HG02610 (cell line): ENCODE measurements around the gene POMGNT1.

ENCODE experiments used
- ATAC-seq: cut with Tn5 transposase; IDR thresholded peaks from one replicate; pipeline ENCODE4 v1.9.1; 2021; ENCODE audit warnings: mild to moderate bottlenecking, moderate library complexity; ENCODE audit not compliant: unreplicated experiment

The POMGNT1 gene

GRCh38 chr1:46183926-46184557 lies 14.2 kb downstream of the POMGNT1 start:
- no peak for ATAC-seq

- ATAC-seq, result no peak
Measured at GRCh38 chr1:46183079-46183847, 15.0 kb downstream of the POMGNT1 start.

DNA sequence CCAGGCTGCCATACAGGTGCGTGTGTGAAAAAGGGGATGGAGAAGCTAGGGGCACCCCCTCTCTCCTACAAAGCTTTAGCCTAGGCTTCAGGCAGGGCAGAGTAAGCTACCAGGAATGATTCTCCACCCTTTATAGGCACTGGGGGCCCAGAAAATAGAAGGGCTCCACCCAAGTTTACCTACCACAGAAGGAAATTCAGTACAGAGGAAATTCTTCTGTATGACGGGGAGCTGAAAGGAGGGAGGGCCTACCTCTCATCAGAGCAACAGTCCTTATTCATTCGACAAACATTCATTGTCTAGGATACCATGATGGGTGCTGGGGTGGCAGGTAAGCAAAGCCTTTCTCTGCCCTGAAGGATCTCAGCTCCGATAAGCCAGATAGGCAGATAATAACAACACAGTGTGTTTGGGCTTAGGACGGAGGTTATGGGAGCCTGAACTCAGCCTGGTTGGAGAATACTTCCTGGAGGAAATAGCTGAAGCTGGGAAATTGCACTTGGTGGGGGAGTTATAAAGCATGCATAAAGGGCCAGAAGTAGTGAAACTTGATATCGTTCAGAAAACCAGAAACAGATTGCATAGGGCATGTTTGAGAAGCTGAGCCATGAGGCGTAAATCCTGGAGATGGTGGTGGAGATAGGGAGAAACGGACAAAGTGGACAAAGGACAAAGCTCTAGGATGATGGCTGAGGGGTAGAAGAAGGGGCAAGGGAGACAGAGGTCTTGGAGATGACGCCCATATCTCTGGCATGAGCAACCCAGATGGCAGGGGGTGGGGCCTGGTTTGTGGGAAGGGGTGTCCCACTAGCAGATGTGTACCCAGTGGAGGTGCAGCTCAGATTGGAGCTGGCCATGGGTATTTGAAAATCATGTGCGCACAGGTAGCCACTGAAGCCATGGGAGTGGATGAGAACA lies 16.6 kb downstream of the POMGNT1 start:
- ATAC-seq, result no peak

DNA sequence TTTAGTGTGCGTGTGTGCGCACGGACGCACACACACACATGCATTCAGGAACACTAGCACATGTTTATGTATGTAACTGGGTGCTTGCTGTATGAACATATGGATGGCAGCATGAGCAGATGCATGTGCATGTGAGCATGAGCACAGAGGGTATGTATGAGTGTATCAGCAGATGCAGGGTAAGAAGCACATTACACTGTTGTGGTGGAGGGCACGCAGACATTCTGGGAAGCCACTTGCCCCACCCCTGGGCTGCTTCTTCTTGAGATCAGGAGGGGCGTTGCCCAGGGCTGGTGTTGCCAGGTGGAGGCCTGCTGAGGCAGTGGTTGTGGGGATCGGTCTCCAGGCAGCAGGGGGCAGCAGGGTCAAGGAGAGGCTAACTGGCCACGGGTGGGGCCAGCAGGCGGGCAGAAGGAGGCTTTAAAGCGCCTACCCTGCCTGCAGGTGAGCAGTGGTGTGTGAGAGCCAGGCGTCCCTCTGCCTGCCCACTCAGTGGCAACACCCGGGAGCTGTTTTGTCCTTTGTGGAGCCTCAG lies 18.1 kb downstream of the POMGNT1 start:
- ATAC-seq, result no peak

- ATAC-seq, result peak; percentile 62
Measured at GRCh38 chr1:46179138-46180081, 18.8 kb downstream of the POMGNT1 start.

GRCh38 chr1:46176211-46176865 lies 21.9 kb downstream of the POMGNT1 start, which contains the start of gene P3R3URF:
P3R3URF (minus strand) TSS chr1:46176488; CDS start chr1:46176471, 17 bp downstream.
- ATAC-seq, result no peak

GRCh38 chr1:46175243-46175642 lies 23.0 kb downstream of the POMGNT1 start:
- no peak for ATAC-seq

DNA sequence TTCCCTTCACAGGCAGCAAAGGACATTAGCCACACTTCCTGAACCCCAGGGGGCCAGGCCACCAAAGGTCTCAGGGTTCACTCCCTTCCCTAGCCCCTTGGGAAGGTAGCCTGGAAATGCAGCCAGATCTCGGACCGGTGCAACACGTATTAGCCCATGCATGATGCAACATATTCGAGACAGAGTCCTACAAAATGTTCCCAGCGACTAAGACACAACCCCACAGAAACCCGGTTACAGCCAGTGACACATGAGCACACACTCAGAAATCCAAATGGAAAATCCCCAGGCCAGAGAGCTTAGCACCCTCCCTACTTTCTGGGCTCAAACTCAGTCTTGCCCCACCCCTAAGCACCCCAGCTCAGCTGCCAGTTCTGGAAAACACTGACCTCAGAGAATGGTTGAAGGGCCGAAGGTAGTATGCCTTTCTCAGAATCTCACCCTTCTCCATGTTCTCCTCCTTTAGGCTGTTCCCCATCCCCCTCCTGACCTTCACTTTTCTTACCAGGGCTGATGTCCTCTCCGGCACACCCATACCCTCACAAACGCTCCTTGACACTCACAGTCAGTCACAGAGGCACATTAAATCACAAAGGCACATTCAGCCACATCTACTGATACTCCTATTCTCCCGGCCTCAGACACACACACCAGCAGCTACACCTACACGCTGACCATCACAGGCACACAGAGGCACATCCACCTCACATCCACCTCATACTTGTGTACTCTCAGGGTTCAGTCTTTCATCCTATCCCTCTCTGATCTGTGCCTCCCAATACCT lies 23.6 kb downstream of the POMGNT1 start, which contains the start of gene TSPAN1:
TSS of gene TSPAN1 (plus strand) at position 640 of the 784 bp plus-strand sequence. CDS start 6,021 bp downstream, outside the sequence.
- no peak for ATAC-seq

DNA sequence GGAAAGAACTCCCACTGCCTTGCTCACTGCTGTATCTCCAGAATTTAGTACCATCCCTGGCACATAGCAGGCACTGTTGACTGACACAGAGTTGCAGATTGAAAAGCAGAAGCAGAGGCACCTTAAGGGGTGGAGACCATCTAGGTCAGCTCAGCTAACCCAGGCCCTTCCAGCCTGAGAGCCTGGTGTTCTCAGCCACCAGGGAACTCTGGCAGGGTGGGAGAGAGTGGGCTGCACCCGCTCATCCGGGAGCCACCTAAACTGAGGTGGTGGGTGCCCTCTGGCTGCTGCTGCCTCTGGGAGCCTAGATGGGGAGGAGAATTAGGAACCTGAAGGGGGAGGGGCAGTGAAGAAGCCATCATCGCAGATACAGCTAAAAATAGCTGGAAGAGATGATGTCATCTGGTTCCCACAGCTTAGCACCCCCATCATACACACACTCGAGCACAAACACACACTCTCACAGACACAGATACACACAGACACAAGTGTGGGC lies 24.8 kb downstream of the POMGNT1 start:
- no peak for ATAC-seq

GRCh38 chr1:46172321-46172720 lies 25.9 kb downstream of the POMGNT1 start:
- ATAC-seq, result no peak

- no peak for ATAC-seq
Measured at GRCh38 chr1:46171871-46172270, 26.4 kb downstream of the POMGNT1 start.

GRCh38 chr1:46171351-46171750 lies 26.9 kb downstream of the POMGNT1 start:
- ATAC-seq, result no peak

GRCh38 chr1:46169811-46170454 lies 28.3 kb downstream of the POMGNT1 start:
- no peak for ATAC-seq

DNA sequence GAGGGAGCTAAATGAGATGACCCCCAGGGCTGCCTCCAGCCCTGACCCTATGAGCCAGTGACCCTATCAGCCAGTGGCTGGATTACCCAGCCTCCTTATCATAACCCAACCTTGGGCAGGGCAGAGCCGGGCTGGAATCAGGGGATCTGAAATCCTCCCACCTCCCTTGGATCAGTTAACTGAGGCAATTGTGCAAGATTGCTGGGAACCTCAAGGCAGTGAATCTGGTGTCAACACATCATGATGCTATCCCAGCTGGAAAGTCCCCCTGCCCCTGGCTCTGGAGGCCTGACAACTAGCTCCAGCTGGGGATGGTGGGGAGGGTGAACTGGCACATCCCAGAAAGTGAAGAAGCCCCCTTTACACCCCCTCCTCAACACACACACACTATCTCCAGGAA lies 29.8 kb downstream of the POMGNT1 start:
- ATAC-seq, result no peak

DNA sequence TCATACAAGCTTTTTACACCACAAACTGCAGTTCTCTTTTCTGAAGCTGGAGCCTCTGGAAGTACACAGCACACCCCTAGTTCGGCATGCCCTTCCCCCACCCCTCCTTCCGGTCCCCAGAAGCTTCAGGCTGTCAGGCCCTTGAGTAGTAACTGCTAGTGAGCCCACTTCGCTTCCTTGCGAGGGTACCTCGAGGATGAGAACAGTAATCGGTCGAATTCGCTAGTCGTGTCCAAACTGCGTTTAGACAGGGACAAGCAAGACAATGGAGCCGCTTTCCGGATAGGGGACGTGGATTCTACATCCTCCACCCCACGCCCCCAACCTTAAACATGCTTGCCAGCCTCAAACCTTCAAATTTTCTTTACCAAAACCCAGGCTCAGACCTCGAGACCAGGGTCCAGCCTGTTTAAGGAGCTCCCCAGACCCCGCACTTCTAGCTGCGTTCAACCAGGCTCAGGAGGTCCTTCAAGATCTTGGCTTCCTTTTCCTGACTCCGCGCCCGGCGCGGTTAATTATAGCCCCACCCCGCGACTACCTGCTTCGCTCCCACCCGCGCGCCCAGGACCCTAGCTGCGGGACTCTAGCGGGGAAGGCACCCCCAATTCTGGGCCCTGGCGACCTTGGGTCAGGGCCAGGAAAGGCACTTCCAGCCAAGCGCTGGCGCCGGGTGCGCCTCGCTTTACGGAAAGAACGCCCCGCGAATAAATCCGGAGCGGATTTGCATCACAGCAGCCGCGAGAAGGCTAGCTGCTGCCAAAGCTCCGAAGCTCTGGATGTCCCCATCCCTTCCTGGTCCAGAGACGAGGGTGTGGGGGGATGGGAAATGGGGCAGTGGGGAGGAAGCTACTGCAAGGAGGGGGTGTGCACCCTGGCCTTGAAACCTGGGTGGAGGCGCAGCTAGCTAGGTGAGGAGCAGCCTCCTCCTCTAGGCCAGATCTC lies 31.4 kb downstream of the POMGNT1 start:
- ATAC-seq, result no peak

- no peak for ATAC-seq
Measured at GRCh38 chr1:46160212-46160611, 38.0 kb downstream of the POMGNT1 start.

GRCh38 chr1:46159516-46159915 lies 38.7 kb downstream of the POMGNT1 start:
- ATAC-seq, result no peak
